ENCODE results near the gene DDX52.
"Not testable (repeated sequence)": the region's sequence is repeated elsewhere in the genome, so short reads cannot be mapped to it uniquely, and the experiment has no call there.

DDX52 gene

DNA sequence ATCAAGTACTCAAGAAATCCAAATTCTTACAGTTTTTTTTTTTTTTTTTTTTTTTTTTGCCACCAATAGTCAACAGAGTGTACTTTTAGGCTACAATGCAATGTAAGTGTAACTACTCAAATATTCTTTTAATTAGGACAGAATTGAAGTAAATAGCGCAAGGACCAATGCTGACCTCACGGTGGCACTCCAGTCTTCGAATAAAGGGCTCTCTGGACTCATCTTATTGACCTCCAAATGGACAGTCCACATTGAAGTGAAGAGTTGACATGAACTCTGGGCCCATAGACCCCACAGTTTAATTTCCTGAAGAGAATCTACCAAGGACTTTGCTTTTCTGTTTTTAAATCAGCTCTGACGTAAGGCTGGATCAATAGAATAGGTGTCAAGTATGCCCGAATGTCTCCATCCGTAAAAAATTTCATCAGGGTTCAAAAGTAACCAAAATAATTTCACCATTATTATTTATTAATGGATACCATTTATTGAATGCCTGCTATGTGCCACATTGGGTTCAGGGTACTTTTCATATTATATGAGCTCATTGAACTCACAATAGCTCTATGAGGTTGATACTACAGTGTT, 7.3 kb upstream of the DDX52 start:
- no peak for DNase-seq (ENCODE audit: low read depth, low spot score)

DNA sequence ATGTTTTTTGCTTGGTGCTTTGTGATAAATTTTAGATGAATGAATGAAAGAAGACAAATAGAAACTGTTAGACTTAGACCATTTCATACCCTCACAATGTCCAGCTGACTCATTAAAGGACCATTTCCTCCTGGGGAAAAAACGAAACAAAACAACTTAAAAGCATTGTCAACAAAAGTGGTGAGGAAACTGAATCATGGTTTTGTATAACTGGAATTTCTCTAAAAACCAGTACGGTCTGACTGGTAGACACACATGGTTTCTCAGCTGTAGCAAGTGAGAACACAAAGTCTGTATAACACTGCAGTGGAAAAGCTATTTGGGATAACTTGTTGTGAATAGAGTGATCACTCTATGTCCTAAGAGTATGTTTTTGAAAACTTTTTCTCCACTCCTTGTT, 5.3 kb upstream of the DDX52 start:
- DNase-seq (ENCODE audit: low read depth, low spot score) = no peak

GRCh38 chr17:37647856-37648255, 4.6 kb upstream of the DDX52 start:
- DNase-seq (ENCODE audit: low read depth, low spot score) = no peak

DNA sequence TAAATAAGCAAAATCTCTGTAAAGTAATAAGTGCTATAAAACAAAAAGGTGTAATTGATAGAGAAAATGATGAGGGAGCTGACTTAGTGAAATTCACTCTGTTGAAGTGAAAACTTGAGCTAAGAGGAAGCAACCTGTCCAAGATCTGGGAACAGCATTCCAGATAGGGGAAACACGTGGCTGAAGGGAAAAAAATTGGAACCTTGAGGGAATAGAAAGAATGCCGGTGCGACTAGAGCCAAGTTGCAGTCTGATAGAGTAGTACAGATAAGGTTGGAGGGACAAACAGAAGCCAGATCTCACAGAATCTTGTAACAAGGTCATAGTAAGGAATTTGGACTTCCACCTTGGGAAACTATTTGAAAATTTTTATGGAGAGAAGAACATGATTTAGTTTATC, 623 bp upstream of the DDX52 start:
- DNase-seq (ENCODE audit: low read depth, low spot score) = no peak

- no peak for DNase-seq (ENCODE audit: low read depth, low spot score)
Observed at GRCh38 chr17:37642681-37643080, 565 bp downstream of the DDX52 start.

- DNase-seq (ENCODE audit: low read depth, low spot score) = no peak
Observed at GRCh38 chr17:37640015-37640414, 3.2 kb downstream of the DDX52 start.

DNA sequence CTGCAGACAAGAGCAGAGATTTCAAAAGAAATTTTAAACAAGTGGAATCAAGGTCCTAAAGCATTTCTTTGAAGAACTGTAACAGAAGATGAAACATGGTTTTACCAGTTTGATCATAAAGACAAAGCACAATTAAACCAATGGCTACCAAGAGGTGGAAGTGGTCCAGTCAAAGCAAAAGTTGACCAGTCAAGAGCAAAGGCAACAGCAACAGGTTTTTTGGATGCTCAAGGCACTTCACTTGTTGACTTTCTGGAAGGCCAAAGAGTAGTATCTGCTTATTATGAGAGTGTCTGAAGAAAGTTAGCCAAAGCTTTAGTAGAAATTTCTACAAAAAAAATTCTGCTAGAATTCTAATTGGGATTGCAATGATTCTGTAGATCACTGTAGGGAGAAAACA, 5.3 kb downstream of the DDX52 start:
- no peak for DNase-seq (ENCODE audit: low read depth, low spot score)

DNA sequence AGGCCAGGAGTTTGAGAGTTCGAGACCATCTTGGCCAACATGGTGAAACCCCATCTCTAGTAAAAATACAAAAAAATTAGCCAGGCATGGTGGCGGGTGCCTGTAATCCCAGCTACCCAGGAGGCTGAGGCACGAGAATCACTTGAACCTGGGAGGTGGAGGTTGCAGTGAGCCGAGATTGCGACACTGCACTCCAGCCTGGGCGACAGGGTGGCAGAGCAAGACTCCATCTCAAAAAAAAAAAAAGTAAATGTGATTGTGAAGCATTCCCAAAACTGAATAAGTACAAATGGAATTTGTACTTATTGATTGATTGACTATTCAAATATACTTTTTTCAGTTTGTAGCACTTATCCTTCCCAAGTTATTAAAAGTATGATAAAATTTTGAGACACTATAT, 26.8 kb downstream of the DDX52 start:
- not testable (repeated sequence) for DNase-seq (ENCODE audit: low read depth, low spot score)

GRCh38 chr17:37614823-37615222, 28.4 kb downstream of the DDX52 start:
- DNase-seq (ENCODE audit: low read depth, low spot score) = no peak

- no peak for DNase-seq (ENCODE audit: low read depth, low spot score)
Observed at GRCh38 chr17:37614391-37614790, 28.9 kb downstream of the DDX52 start.

DNA sequence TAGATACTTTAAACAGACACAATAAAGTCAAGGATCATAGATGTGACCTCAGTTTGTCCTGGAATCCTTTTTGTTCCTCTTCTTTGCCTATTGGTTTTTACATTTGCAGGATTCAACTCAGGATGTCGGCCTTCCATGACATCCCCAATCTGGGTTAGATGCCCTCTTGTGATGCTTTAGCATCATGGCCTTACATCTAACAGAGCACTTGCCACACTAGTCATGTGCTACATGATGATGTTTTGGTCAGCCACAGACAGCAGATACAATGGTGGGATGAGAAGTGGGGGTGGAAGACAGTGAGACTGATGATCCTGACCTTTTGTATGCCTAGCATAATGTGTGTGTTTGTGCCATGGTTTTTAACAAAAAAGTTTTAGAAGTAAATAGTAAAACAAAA, 32.3 kb downstream of the DDX52 start:
- no peak for DNase-seq (ENCODE audit: low read depth, low spot score)

DNA sequence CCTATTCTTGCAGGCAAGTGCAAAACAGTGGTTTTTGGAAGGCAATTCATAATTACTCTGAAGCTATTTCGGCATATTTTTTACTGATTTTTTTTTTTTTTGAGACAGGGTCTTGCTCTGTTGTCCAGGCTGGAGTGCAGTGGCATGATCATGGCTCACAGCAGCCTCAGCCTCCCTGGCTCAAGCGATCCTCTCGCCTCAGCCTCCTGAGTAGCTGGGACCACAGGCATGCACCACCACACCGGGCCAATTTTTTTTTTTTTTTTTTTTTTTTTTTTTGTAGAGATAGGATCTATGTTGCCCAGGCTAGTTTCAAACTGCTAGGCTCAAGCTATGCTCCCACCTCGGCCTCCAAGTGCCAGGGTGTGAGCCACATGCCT, 33.2 kb downstream of the DDX52 start:
- DNase-seq (ENCODE audit: low read depth, low spot score) = not testable (repeated sequence)

- peak; percentile 48 for DNase-seq (ENCODE audit: low read depth, low spot score)
Observed at GRCh38 chr17:37609170-37610040, 33.8 kb downstream of the DDX52 start, which contains the start of gene SYNRG. TSS of gene SYNRG (minus strand) at chr17:37609418. CDS start at chr17:37609355, 63 bp downstream.

DNA sequence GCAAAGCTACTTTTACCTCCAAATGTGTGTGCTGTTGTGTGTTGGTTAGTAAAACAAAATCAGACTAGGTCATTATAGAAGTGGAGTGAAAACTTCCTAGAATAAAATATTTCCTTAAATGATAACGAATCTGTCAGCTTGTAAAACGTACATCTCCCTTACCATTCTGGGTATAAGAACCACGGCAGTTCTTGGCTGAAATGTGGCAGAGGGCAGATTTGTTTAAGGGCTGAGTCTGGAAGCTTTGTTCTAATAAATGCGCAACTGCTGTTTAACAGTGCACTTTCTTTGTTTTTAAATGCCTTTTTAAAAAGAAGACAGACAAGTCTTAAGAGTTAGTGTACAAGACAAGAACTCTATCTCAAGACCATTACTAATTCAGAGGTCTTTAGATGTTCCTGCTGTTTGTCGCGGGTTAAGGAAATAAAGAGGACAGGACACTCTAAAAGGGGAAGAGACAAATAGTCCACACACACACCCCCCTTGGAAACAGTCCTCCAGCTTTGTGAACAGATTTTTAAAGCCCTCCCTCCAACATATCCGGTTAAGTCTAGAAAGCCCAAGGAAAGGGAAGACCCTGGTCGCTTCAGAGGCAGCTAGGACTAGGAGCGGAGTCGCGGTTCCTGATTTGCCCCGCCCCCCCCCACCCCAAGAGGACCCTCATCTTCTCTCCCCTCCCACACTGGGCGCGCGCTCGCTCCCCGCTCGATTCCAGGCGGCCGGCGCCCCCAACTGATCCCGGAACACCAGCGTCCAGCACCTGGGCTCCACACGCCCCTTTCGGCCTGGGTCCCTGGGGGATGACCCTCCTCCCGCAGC, 34.7 kb downstream of the DDX52 start:
- peak; percentile 15 for DNase-seq (ENCODE audit: low read depth, low spot score)

DNA sequence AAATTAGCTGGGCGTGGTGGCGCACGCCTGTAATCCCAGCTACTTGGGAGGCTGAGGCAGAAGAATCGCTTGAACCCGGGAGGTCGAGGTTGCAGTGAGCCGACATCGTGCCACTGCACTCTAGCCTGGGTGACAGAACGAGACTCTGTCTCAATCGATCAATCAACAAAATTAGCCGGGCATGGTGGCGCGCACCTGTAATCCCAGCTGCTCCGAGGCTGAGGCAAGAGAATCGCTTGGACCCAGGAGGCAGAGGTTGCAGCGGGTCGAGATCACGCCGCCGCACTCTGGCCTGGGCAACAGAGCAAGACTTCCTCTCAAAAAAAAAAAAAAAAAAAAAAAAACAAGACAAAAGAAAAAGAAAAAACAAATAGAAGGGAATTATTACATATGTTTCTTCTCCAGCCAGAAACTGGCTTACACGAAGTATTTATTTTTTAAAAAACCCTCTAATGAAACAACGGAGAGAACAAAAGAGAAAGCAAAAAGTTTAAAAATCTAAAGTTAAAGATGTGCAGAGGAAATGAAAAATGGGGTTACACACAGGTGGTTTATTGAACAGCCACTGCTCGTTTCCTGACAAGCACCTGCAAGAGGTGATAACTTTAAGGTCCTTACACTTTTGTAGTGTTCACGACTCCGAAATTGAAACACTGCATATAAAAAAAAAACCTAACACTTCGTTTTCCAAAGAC, 35.5 kb downstream of the DDX52 start:
- DNase-seq (ENCODE audit: low read depth, low spot score) = no peak

DNA sequence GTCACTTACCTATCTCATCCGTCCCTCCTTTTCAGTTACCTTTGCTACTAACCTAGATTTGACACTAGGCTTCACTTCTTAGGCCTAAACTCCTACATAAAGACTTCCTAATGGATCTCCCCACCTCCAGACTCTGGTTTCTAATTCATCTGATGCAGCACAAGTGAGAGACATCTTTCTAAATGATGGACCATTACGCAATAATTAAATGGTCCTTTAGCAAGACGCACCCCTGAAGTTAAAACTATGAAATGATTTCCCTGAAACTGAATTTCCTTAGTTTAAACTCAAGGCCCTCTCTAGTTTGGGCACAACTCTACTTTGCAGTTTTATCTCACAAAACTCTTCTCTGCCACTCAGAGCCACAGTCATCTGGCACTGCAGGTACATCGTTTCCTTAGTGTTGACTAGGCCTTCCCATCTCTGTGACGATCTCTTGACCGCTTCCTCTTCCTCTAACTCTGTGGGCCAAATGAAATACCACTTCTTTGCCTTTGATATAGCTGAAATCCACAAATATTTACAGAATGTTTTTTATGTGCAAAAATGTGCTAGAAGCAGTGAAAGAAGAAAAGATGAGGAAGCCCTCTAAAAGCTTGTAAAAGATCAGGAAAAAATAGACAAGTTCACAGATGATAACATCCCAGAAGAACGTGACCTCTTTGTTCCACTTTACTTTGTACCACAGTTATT, 37.3 kb downstream of the DDX52 start:
- DNase-seq (ENCODE audit: low read depth, low spot score) = no peak

DNA sequence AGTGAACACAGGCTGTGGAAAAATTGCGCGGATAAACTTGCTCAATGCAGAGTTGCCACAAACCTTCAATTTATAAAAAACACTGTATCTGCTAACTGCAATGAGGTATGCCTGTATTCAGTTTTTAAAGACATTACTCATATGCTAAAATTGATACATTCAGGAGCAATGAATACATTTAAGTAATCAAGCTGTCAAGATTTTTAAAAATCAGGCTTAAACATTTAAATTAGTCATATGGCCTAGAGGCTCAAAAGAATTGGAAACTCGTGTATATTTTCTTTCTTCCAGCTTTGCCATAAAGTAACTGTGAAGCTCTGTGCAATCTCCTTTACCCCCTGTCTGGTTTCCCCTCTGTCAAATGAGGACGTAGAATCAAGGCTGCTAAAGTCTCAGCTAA, 38.2 kb downstream of the DDX52 start:
- no peak for DNase-seq (ENCODE audit: low read depth, low spot score)

- DNase-seq (ENCODE audit: low read depth, low spot score) = no peak
Observed at GRCh38 chr17:37604556-37604955, 38.7 kb downstream of the DDX52 start.

DNA sequence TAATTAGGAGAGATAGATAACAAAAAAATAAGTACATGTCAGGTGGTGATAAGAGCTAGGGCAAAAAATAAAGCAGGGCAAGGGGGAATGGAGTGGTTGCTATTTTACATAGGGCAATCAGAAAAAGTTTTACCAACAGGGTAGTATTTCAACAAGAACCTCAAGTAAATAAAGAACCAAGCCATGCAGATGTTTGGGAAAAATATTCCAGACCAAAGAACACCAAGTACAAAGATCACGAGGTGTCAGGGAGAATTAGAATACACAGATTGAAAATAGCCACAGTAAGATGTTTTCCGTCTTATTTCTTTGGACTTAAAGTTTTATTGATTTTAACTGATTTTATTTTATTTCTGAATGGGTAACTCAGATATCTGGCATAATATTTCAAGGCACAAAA, 45.1 kb downstream of the DDX52 start:
- no peak for DNase-seq (ENCODE audit: low read depth, low spot score)

DNA sequence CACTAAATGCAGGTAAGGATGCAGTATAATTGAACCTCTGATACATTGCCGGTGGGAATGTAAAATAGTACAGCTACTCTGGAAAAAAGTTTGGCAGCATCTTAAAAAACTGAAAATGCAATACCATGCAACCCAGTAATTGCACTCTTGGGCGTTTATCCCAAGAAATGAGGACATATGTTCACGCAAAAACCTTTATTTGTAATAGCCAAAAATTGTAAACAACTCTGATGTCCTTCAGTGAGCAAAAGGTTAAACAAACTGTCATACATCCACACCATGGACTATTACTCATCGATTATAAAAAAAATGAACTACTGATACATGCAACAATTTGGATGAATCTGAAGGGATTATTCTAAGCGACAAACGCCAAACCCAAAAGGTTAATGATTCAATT, 51.0 kb downstream of the DDX52 start:
- no peak for DNase-seq (ENCODE audit: low read depth, low spot score)

DNA sequence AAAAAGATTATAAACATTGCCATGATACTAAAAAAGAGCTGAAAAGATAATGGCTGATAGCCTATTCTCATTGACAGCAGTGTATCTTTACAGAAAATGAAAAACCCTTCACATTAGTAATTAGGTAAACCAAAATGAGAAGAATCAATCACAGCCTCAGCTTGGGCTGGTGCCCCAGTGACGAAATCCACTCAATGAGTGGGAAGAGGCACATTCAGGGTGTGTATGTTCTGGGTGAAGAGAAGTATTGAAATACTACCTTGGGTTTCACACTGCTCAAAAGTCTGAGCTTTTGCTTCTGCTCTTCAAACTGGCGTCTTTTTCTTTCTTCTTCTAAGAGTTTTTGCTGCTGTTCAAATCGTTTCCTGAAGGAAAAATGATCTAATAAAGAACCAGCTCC, 58.2 kb downstream of the DDX52 start:
- no peak for DNase-seq (ENCODE audit: low read depth, low spot score)

All from iPS DF 19.7 (cell line).